ENCODE data around the gene EIF4E3. TPM values are rescaled to one million over a fixed set of nuclear protein-coding genes. Genes with fewer than 3 reads are reported as not detected.
A peak's percentile ranks its signal among the peaks of the same experiment; 100 is the strongest.

Gene EIF4E3
- total RNA-seq, 1 donor from 2014 or later, result 3.5 TPM

DNA sequence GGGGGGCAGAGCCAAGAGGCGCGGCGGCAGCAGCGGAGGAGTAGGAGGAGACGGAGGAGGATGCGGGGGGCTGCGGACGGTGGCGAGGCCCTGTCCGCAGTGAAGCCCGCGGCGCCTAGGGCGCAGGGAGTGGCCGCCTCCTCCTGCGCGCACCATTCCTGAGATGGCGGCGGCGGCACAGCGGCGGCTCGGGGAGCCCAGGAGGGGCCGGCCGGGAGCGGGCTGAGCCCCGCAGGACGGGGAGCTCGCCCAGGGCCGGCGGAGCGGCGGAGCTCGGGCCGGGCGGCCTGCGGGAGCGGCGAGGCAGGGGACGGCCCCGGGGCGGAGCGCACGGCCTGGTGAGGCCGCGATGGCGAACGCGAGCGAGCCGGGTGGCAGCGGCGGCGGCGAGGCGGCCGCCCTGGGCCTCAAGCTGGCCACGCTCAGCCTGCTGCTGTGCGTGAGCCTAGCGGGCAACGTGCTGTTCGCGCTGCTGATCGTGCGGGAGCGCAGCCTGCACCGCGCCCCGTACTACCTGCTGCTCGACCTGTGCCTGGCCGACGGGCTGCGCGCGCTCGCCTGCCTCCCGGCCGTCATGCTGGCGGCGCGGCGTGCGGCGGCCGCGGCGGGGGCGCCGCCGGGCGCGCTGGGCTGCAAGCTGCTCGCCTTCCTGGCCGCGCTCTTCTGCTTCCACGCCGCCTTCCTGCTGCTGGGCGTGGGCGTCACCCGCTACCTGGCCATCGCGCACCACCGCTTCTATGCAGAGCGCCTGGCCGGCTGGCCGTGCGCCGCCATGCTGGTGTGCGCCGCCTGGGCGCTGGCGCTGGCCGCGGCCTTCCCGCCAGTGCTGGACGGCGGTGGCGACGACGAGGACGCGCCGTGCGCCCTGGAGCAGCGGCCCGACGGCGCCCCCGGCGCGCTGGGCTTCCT is 28.8 kb upstream of the EIF4E3 start, which contains the start of gene GPR27:
GPR27 (plus strand) TSS at position 155 of the 909 bp plus-strand sequence; CDS start at position 350, 195 bp downstream.
- Mint-ChIP-seq H3K27ac (ENCODE audit: unreplicated experiment) (no peak within 1 kb of the TSS), H3K36me3 (ENCODE audit: low read depth, unreplicated experiment) (no peaks in the 10 kb centered on the region), H3K9me3 (ENCODE audit: unreplicated experiment) (peaks cover 5% of the 10 kb centered on the region), H3K27me3 (ENCODE audit: low read depth, unreplicated experiment) (peaks cover 66% of the 10 kb centered on the region), H3K4me1 (ENCODE audit: low read depth, unreplicated experiment) (no peaks in the 10 kb centered on the region), H3K4me3 (ENCODE audit: unreplicated experiment) (peak within 1 kb of the TSS; percentile 79)
- no peaks in the 10 kb centered on the region for H3K9me3 ChIP-seq (ENCODE audit: insufficient read depth, low read depth, low read length)
- H3K27me3 ChIP-seq (ENCODE audit: insufficient read depth, low read length), result peaks cover 68% of the 10 kb centered on the region
- no peak within 1 kb of the TSS for H3K9ac ChIP-seq (ENCODE audit: low read length)
- TF ChIP-seq, protein P1, sequence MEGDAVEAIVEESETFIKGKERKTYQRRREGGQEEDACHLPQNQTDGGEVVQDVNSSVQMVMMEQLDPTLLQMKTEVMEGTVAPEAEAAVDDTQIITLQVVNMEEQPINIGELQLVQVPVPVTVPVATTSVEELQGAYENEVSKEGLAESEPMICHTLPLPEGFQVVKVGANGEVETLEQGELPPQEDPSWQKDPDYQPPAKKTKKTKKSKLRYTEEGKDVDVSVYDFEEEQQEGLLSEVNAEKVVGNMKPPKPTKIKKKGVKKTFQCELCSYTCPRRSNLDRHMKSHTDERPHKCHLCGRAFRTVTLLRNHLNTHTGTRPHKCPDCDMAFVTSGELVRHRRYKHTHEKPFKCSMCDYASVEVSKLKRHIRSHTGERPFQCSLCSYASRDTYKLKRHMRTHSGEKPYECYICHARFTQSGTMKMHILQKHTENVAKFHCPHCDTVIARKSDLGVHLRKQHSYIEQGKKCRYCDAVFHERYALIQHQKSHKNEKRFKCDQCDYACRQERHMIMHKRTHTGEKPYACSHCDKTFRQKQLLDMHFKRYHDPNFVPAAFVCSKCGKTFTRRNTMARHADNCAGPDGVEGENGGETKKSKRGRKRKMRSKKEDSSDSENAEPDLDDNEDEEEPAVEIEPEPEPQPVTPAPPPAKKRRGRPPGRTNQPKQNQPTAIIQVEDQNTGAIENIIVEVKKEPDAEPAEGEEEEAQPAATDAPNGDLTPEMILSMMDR (IDR thresholded peaks at IDR 0.05; ENCODE audit: insufficient read depth, low read depth, low read length), result no peak
- peak; percentile 24 for TF ChIP-seq EZH2 (IDR thresholded peaks at IDR 0.05; ENCODE audit: insufficient read depth, low read length)
- no peaks in the 10 kb centered on the region for H3K79me2 ChIP-seq (ENCODE audit: insufficient read depth, low read length)
- peaks cover 3% of the 10 kb centered on the region for H3K4me1 ChIP-seq (ENCODE audit: insufficient read depth, low read length)
- H3K4me2 ChIP-seq (ENCODE audit: low read length), result peak within 1 kb of the TSS; percentile 82
- H2AFZ ChIP-seq (ENCODE audit: low read depth, low read length), result peak within 1 kb of the TSS; percentile 85
- no peaks in the 10 kb centered on the region for H4K20me1 ChIP-seq (ENCODE audit: insufficient read depth, low read length)
- H3K27ac ChIP-seq (ENCODE audit: low read depth, low read length), result no peak within 1 kb of the TSS
- H3K36me3 ChIP-seq (ENCODE audit: insufficient read depth, low read length), result no peaks in the 10 kb centered on the region
- FAIRE-seq (no peak), DNase-seq (ENCODE audit: low read depth) (peak; percentile 34)
- H3K4me3 ChIP-seq (ENCODE audit: insufficient read depth, low read depth, low read length), result peak within 1 kb of the TSS; percentile 33

DNA sequence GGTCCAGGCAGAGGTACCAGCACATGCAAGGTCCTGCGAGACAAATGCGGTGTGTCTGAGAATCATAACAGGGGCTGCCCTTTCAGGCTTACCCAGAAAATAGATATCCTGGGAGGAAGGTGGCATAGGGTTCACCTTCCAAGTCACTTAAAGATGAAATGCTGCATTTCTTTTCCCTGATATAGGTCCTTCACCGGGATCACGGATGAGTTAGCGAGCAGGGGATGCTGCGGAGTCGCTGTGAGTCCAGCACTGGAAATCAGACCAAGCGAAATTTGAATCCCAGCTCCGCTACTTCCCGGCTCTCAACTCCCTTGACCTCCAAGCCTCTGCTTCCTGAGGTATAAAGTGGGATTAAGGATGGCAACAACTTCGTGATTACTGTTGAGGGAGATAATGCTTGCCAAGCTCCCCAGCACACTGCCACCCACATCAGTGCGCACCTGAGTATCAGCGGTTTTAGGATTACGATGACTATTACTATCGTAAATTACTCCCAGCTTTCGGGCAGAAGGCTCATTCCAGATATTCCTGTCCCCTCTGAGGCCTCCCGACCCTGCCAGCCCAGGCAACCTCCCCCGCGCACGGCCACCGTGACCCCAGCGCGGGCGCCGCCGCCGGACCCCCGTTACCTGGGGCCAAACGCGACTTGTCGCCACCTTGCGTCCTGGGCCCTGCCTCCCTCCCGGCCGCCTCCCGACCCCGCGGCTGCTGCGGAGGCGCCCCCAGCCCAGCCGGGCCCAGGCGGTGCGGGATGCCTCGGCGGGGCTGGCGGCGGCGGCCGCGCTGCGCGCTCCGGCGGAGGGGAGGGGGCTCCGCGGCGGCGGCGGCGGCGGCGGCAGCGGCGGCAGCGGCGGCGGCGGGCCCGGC is 27.9 kb upstream of the EIF4E3 start:
- no peaks in the 10 kb centered on the region for H3K36me3 ChIP-seq (ENCODE audit: insufficient read depth, low read length)
- H2AFZ ChIP-seq (ENCODE audit: low read depth, low read length), result peak overlapping the region; percentile 85
- Mint-ChIP-seq H3K27ac (ENCODE audit: unreplicated experiment) (no peak overlapping the region), H3K4me3 (ENCODE audit: unreplicated experiment) (peak overlapping the region; percentile 79), H3K27me3 (ENCODE audit: low read depth, unreplicated experiment) (peaks cover 66% of the 10 kb centered on the region), H3K4me1 (ENCODE audit: low read depth, unreplicated experiment) (no peaks in the 10 kb centered on the region), H3K9me3 (ENCODE audit: unreplicated experiment) (peaks cover 5% of the 10 kb centered on the region), H3K36me3 (ENCODE audit: low read depth, unreplicated experiment) (no peaks in the 10 kb centered on the region)
- peak overlapping the region; percentile 59 for H3K4me2 ChIP-seq (ENCODE audit: low read length)
- H4K20me1 ChIP-seq (ENCODE audit: insufficient read depth, low read length), result no peaks in the 10 kb centered on the region
- H3K27me3 ChIP-seq (ENCODE audit: insufficient read depth, low read length), result peaks cover 64% of the 10 kb centered on the region
- H3K79me2 ChIP-seq (ENCODE audit: insufficient read depth, low read length), result no peaks in the 10 kb centered on the region
- DNase-seq (ENCODE audit: low read depth), result no peak
- no peak overlapping the region for H3K27ac ChIP-seq (ENCODE audit: low read depth, low read length)
- H3K9ac ChIP-seq (ENCODE audit: low read length), result no peak overlapping the region
- FAIRE-seq, result no peak
- no peaks in the 10 kb centered on the region for H3K9me3 ChIP-seq (ENCODE audit: insufficient read depth, low read depth, low read length)
- peaks cover 3% of the 10 kb centered on the region for H3K4me1 ChIP-seq (ENCODE audit: insufficient read depth, low read length)
- TF ChIP-seq, protein P1 (IDR thresholded peaks at IDR 0.05; ENCODE audit: insufficient read depth, low read depth, low read length), result no peak
- no peak overlapping the region for H3K4me3 ChIP-seq (ENCODE audit: insufficient read depth, low read depth, low read length)

Measured in astrocyte (in vitro differentiated cells and primary cell).